ENCODE data around the gene CIDEB.

Gene CIDEB

DNA sequence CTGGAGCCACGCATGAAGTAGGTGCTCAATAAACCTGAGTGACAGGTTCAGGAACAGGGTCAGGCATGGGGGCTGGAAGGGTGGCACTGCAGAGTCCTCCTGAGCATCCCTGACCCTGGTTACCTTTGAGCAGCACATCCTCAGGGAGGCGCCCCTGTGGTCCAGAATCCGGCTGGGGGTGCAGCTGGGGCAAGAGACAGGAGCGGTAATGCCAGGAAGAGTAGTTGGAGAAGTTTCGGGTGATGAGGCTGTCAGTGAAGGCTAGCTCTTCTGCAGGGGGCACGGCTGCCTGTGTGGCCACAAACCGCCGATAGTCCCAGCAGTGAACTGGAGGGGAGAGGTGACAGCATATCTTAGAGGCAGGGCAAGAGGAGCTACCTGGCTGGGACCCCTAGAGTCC, 38.4 kb downstream of the CIDEB start:
- DNase-seq: no peak

GRCh38 chr14:24268225-24268624, 39.6 kb downstream of the CIDEB start:
- no peak for DNase-seq

DNA sequence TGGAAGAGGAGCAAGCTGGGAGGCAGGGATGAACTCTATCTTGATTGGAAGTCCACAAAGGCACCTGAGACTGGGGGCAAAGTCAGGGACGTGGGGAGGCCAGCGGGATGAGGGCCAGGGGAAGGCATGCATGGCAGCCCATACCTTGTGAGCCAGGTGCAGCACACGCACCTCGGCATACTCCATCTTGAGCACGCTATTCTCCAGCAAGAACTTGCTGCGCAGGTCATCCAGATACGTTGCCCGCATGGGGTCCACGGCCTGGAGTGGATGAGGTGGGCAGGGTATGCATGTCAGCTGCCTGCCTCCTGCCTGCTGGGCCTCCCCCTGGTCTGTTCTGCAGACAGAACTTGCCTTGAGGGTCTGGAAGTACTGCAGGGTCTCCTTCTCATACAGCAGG, 40.3 kb downstream of the CIDEB start:
- DNase-seq: no peak

- no peak for DNase-seq
These were observed 41.2 kb downstream of the CIDEB start for GRCh38 chr14:24266344-24267244.

- no peak for DNase-seq
These were observed 43.5 kb downstream of the CIDEB start for GRCh38 chr14:24264298-24264697.

DNA sequence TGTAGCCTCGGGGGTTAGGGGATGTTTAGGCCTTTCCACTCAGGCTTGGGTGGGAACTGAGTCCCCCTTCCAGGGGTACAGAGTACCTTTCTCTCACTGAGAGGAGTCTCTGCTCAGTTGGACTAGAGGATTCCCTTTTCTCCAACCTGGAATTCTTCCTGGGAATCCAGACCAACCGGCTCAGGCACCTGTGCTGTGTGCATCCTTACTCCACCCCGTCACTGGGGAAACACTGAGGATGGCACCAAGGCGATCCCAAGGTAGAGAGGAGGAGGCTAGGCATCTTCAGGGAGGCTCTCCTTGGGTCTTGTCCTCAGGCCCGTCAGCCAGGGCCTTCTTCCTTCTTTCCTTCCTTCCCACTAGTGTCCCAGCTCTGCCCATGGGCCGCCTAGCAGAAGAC, 43.9 kb downstream of the CIDEB start:
- DNase-seq: no peak

- no peak for DNase-seq
These were observed 44.7 kb downstream of the CIDEB start, which contains the start of gene TGM1 for GRCh38 chr14:24262821-24263733. TSS of gene TGM1 (minus strand) at chr14:24263177. CDS start at chr14:24262352, 825 bp downstream.

DNA sequence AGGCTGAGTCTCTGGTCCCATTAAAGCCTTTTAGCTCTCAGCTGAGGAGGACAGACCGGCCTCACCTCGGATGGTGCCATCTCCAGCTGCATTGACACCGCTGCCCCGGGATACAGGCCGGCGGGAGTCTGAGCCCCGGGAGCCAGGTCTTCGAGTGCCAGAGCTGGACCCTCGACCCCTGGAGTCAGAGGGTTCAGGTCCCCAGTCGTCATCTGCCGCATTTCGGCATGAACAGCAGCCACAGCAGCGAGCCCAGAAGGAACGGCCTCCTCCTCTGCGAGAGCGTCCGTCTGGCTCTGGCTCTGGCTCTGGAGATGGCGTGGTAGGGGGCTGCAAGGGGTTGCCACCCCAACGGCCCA, 45.8 kb downstream of the CIDEB start:
- no peak for DNase-seq

- DNase-seq: no peak
These were observed 46.4 kb downstream of the CIDEB start for GRCh38 chr14:24261256-24261968.

GRCh38 chr14:24260780-24261157, 47.0 kb downstream of the CIDEB start:
- no peak for DNase-seq

DNA sequence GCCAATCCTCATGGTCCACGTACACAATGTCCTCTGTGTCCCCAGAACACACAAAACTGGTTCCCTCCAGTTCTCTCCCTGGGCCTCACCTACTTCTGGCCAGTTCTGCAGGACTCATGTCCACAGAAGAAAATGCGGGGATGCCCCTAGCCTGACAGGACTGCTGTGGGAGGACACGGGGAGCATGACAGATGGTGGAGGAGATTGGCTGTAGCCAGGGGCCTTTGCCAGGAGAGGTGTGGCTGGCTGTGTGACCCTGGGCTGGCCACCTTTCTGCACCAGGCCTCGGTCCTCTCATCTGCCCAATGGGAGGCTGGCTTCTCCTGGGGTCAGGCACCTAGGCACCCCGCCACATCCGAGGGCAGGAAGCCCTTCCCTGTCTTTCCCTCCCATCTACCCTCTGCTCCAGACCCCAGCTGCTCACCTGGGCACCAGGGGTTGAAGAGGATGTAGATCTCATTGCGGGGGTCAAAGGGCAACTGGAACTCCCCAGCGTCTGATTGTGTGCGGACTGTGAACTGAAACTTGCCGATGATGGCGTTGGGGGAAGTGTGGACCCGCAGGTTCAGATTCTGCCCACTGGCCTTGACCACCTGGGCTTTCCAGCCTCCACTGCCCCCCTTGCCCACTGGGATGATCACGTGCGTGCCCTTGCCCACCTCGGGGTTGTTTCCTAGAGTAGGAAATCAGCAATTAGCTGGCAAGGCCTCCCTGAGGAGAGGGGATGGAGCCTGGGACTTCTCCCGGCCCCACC, 47.6 kb downstream of the CIDEB start:
- DNase-seq: no peak

DNA sequence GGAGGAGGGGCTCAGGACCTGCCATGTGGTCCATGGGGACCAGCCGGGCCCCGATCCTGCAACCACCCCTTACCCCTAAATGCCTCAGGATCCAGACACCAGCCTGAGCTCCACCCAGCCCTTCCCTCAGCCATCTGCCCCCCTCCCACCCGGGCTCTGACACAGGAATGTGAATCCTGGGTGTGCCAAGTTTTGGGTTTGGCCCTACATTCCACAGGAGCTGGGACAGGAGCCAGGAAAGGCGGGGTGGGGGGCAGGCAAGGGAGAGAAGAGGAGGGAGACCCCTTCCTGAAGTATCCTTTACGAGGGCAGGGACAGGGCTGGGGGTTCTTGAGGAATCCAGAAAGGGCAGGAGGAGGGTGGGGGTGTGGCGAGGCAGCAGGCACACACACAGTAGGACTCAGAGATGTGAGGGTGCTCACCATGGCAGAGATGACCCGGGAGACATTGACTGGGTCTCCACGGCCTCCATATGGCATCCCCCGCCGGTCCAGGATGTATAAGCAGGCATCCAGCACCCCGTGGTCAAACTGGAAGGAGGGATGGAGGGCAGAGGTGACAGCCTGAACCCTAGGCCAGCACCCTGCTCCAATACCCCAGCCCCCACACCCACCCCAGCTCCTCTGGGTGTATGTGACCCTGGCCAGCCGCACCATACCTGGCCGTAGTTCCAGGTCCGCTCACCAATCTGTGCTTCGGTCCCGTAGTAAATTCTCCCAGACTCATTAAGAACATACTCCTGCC, 48.3 kb downstream of the CIDEB start:
- DNase-seq: no peak

DNA sequence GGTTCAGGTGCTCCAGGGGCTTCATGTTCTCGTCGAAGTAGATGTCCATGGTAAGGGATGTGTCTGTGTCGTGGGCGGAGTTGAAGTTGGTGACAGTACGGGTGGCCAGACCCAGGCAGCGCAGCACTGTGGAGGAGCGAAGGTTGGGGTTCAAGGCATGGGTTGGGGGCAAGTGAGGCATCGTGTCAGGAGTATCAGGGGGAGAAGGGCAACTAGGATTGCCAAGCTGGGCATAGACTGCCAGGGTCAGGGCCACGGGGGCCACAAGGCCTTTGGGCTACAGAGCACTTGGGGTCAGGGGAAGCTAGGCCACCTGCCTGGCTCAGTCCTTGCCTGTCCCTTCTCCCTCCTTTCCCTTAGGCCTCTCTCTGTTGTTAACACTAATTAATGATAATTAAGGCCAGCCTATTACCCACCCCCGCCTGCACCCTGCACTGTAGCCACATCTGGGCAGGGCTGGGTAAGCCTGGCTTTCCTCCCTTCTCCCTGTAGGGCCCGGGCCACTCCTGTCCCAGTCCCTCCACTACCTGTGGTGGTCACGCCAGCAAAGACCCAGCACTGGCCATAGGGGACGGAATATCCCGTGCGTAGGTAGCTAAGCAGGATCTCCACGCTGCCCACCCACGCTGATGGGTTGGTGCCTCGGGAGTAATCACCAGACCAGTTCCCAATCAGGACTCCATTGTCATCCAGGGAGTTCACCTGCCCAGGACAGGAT, 49.1 kb downstream of the CIDEB start:
- DNase-seq: no peak

DNA sequence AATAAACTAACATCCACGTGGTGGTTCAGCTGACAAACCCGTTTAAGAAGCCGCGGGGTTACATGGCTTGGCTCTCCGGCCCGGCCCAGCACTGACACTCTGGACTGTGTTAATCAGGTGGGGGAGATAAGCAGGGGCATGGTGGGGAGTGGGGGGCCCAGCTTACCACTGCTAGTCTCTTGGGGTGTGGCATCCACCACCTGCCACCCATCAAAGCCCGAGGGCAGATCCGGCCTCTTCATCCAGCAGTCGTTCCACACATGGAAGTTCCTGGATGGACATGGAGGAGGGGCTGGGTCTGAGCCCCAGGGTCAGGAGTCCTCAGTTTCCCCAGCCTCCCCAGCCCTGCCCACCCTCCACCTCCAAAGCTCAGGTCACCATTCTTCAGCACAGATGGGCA, 49.7 kb downstream of the CIDEB start:
- no peak for DNase-seq

DNA sequence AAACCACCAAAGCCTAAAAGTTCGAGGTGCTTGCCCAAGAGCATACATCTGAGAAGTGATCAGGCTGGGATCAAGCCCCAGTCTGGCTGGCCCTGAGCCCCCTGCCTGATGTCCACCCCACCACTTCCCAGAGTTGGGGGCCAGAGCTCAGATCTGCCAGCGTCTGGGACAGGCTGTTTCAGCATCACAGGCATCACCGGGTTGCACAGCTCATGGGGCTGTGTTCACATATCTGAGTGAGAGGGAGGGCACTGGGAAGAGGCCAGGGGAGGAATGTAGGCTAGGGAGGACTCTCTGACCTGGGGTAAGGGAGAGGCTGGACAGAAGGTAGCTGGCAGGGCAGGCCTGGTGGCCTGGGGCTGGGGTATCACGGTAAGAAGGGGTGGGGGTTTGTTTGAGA, 50.8 kb downstream of the CIDEB start:
- no peak for DNase-seq

- peak; percentile 90 for DNase-seq
These were observed 51.7 kb downstream of the CIDEB start for GRCh38 chr14:24255931-24256711.

DNA sequence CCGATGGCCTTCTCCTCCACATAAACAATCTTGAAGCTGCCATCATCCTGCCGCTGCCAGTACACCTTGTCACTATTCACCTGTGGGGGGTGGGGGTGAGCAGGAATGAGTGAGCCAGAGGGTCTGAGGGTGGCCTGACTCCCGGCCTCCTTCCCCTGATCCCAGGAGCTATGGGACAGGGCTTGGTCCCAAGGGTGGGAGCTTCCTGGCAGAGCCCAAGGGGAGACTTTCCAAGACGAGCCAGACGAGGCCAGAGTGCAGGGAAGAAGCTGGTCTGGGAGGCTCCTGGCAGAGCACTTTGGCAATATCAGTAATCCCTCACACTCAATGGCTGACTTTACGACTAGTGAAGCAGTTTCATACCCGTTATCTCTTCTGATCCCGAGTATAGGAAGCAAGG, 52.3 kb downstream of the CIDEB start:
- no peak for DNase-seq
